ENCODE results near the gene PEX11G. TPM values are rescaled to one million over a fixed set of nuclear protein-coding genes. Genes with fewer than 3 reads are reported as not detected.

The PEX11G gene
- total and polyA plus RNA-seq, 2 experiments from 2014 or later, result 6.2 to 10.6 TPM

DNA sequence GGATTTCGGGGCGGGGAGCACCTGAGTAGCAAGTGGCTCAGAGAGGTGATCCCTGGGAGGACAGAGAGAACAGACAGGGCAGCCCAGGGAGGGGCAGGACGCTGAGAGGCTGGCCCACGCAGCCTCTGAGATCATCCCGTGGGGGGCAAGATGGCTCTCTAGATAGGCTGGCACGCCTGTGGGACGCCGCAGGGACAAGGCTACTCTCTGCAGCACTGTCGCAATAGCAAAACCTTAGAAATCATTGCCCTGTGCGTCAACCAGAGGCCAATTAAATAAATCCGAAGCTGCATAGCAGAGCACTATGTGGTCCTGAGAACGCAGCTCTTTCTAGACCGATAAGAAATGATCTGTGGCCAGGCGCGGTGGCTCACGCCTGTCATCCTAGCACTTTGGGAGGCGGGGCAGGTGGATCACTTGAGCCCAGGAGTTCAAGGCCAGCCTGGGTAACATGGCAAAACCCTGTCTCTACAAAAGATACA, 5.1 kb downstream of the PEX11G start:
- no peak for DNase-seq (ENCODE audit: low spot score)
- no peaks in the 10 kb centered on the region for H3K36me3 ChIP-seq (replicated peaks; ENCODE audit: insufficient read depth, low read depth)
- H3K9me2 ChIP-seq (replicated peaks; ENCODE audit: insufficient read depth), result no peaks in the 10 kb centered on the region
- WGBS (ENCODE audit: low lambda C conversion rate, missing lambda C conversion rate), result 69% methylated on average over 17 of the region's 17 CpGs
- H3K4me2 ChIP-seq, result no peak overlapping the region
- no peaks in the 10 kb centered on the region for H3K9me3 ChIP-seq (ENCODE audit: low read depth)
- no peaks in the 10 kb centered on the region for H3K79me2 ChIP-seq
- peaks cover 9% of the 10 kb centered on the region for H3K4me1 ChIP-seq (ENCODE audit: insufficient read depth)
- H3K4me3 ChIP-seq, result no peak overlapping the region
- H2AFZ ChIP-seq, result no peak overlapping the region
- peak overlapping the region; percentile 57 for H3K27ac ChIP-seq
- no peak for TF ChIP-seq EZH2phosphoT487 (IDR thresholded peaks at IDR 0.05; ENCODE audit: low read depth, severe bottlenecking, unreplicated experiment)
- TF ChIP-seq, protein P1, sequence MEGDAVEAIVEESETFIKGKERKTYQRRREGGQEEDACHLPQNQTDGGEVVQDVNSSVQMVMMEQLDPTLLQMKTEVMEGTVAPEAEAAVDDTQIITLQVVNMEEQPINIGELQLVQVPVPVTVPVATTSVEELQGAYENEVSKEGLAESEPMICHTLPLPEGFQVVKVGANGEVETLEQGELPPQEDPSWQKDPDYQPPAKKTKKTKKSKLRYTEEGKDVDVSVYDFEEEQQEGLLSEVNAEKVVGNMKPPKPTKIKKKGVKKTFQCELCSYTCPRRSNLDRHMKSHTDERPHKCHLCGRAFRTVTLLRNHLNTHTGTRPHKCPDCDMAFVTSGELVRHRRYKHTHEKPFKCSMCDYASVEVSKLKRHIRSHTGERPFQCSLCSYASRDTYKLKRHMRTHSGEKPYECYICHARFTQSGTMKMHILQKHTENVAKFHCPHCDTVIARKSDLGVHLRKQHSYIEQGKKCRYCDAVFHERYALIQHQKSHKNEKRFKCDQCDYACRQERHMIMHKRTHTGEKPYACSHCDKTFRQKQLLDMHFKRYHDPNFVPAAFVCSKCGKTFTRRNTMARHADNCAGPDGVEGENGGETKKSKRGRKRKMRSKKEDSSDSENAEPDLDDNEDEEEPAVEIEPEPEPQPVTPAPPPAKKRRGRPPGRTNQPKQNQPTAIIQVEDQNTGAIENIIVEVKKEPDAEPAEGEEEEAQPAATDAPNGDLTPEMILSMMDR (IDR thresholded peaks at IDR 0.05; ENCODE audit: poor library complexity), result no peak
- TF ChIP-seq EZH2 (IDR thresholded peaks at IDR 0.05; ENCODE audit: borderline replicate concordance), result no peak
- H3K27me3 ChIP-seq, result no peaks in the 10 kb centered on the region
- H4K20me1 ChIP-seq (ENCODE audit: insufficient read depth, poor library complexity, severe bottlenecking), result no peaks in the 10 kb centered on the region

DNA sequence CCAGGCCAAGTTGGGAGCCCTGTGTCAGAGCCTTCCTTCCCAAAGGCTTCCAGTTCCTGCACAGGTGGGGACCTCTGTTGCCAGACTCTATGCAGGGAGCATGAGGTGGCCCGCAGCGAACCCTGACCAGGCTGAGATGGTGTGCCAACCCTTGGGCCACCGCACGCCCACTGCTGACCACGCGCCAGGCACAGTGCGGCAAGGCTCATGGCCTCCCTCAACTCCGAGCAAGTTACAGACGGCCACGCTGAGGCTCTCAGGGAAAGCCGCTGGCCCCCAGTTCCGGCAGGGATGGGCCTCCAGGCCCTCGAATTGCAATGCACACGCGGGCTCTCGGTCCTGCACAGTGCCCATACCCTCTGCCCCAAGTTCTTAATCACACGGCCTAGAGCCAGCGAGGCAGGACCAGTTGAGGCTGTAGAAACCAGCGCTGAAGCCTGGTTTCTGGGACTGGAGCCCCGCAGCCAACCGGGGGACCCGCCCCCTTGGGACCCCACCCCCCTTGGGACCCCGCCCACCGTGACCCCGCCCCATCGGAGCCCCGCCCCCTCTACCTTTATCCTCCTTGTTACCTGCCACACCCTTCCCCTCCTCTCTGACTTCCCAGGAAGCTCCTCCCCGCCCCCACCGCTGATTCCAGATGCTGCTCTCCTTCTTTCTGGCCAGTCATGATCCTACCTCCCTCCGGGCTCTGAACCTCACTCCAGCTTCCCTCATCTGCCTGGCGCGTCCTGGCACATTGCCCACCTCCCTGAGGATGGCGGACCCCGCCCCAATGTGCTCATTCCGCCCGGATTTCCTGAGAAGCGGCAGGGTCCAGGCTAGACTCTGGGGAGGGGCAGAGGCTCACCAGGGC, 6.0 kb downstream of the PEX11G start:
- Histone ChIP-seq H3K9me2 (replicated peaks; ENCODE audit: insufficient read depth) (no peaks in the 10 kb centered on the region), H3K9me3 (ENCODE audit: low read depth) (no peaks in the 10 kb centered on the region), H3K27me3 (no peaks in the 10 kb centered on the region), H2AFZ (no peak overlapping the region), H3K79me2 (no peaks in the 10 kb centered on the region), H3K4me3 (no peak overlapping the region), H3K4me2 (peak overlapping the region; percentile 10), H3K36me3 (replicated peaks; ENCODE audit: insufficient read depth, low read depth) (no peaks in the 10 kb centered on the region), H3K4me1 (ENCODE audit: insufficient read depth) (peaks cover 9% of the 10 kb centered on the region), H3K27ac (peak overlapping the region; percentile 57), H4K20me1 (ENCODE audit: insufficient read depth, poor library complexity, severe bottlenecking) (no peaks in the 10 kb centered on the region)
- no peak for TF ChIP-seq EZH2 (IDR thresholded peaks at IDR 0.05; ENCODE audit: borderline replicate concordance)
- DNase-seq (ENCODE audit: low spot score), result peak; percentile 66
- WGBS (ENCODE audit: low lambda C conversion rate, missing lambda C conversion rate), result 55% methylated on average over 34 of the region's 37 CpGs

DNA sequence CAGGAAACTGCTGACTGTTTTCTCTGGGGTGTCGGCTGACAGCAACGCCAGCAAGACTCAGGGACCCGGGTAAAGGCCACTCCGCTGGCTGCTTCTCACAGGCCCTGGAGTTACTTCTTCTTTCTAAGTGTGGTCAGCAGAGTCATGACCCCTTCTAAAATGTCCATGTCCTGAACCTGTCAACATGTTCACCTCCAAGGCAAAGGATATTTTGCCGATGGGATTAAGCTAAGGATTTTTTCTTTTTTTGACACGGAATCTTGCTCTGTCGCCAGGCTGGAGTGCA, 7.9 kb downstream of the PEX11G start:
- no peaks in the 10 kb centered on the region for H3K27me3 ChIP-seq
- no peaks in the 10 kb centered on the region for H3K36me3 ChIP-seq (replicated peaks; ENCODE audit: insufficient read depth, low read depth)
- no peak overlapping the region for H3K4me2 ChIP-seq
- no peaks in the 10 kb centered on the region for H3K9me2 ChIP-seq (replicated peaks; ENCODE audit: insufficient read depth)
- no peak overlapping the region for H3K4me3 ChIP-seq
- no peak for DNase-seq (ENCODE audit: low spot score)
- no peak overlapping the region for H2AFZ ChIP-seq
- WGBS (ENCODE audit: low lambda C conversion rate, missing lambda C conversion rate), result 79% methylated on average over 7 of the region's 7 CpGs
- TF ChIP-seq, protein P1 (IDR thresholded peaks at IDR 0.05; ENCODE audit: poor library complexity), result no peak
- TF ChIP-seq EZH2phosphoT487 (IDR thresholded peaks at IDR 0.05; ENCODE audit: low read depth, severe bottlenecking, unreplicated experiment) (no peak), EZH2 (IDR thresholded peaks at IDR 0.05; ENCODE audit: borderline replicate concordance) (no peak)
- H3K4me1 ChIP-seq (ENCODE audit: insufficient read depth), result peaks cover 9% of the 10 kb centered on the region
- H3K9me3 ChIP-seq (ENCODE audit: low read depth), result no peaks in the 10 kb centered on the region
- no peaks in the 10 kb centered on the region for H3K79me2 ChIP-seq
- peak overlapping the region; percentile 43 for H3K27ac ChIP-seq
- no peaks in the 10 kb centered on the region for H4K20me1 ChIP-seq (ENCODE audit: insufficient read depth, poor library complexity, severe bottlenecking)

DNA sequence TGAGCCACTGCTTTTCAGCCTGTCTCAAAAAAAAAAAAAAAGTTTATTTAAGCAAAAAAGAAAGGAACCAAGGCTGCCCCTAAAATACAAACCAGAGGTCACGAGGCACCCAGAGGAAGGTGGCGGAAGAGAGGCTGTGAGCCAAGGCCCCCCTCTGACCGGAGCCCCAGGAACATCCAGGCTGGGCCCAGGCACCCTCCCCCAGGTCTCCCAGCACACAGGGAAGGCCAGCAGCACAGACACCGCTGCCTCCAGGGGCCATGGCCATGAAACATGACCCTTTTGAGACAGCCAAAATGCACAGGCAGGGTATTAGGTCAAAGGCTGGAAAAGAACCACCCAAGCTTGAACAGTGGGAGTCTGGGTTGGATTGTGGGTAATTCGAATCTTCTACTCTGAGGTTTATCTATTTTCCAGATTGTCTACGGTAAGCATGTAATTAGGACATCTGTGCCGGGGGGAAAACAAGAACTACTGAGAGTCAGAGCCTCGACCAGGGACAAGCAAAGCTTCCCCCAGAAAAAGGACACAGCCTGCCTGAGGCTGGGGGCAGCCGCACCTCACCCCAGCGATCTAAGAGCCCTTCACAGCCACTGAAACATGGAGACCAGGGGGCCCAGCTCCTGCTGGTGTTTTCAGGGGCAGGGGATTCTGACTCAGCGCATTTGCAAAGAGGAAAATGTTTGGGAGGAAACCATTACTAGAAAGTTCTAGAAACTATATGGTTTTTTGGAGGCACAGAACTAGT, 8.4 kb downstream of the PEX11G start:
- Histone ChIP-seq H3K27me3 (no peaks in the 10 kb centered on the region), H3K9me2 (replicated peaks; ENCODE audit: insufficient read depth) (no peaks in the 10 kb centered on the region), H3K4me3 (no peak overlapping the region), H3K36me3 (replicated peaks; ENCODE audit: insufficient read depth, low read depth) (no peaks in the 10 kb centered on the region), H4K20me1 (ENCODE audit: insufficient read depth, poor library complexity, severe bottlenecking) (no peaks in the 10 kb centered on the region), H3K79me2 (no peaks in the 10 kb centered on the region), H3K4me2 (no peak overlapping the region), H2AFZ (no peak overlapping the region), H3K4me1 (ENCODE audit: insufficient read depth) (peaks cover 9% of the 10 kb centered on the region), H3K27ac (peak overlapping the region; percentile 43), H3K9me3 (ENCODE audit: low read depth) (no peaks in the 10 kb centered on the region)
- TF ChIP-seq EZH2 (IDR thresholded peaks at IDR 0.05; ENCODE audit: borderline replicate concordance) (no peak), EZH2phosphoT487 (IDR thresholded peaks at IDR 0.05; ENCODE audit: low read depth, severe bottlenecking, unreplicated experiment) (no peak)
- TF ChIP-seq, protein P1 (IDR thresholded peaks at IDR 0.05; ENCODE audit: poor library complexity), result no peak
- DNase-seq (ENCODE audit: low spot score), result no peak
- WGBS (ENCODE audit: low lambda C conversion rate, missing lambda C conversion rate), result 71% methylated on average over 11 of the region's 11 CpGs
